ENCODE measurements around the gene POSTN. TPM values are rescaled to one million over a fixed set of nuclear protein-coding genes. Genes with fewer than 3 reads are reported as not detected.

Gene POSTN
- total and polyA plus RNA-seq, 3 donors from 2014 or later = 10.0 to 23.0 (median 17.5) TPM

- Histone ChIP-seq H3K27me3 (no peaks in the 10 kb centered on the region), H3K9me3 (no peaks in the 10 kb centered on the region), H3K27ac (no peak overlapping the region), H3K36me3 (ENCODE audit: low read depth, missing control alignments) (no peaks in the 10 kb centered on the region), H3K4me3 (no peak overlapping the region), H3K4me1 (no peaks in the 10 kb centered on the region)
- 78 to 87% methylated on average over 3 of the region's 3 CpGs for WGBS, 2 donors
- TF ChIP-seq CTCF (IDR thresholded peaks at IDR 0.05) = no peak
- intact Hi-C loops (cut with DNase I; ENCODE audit: low total_unique reads) = no loop called here
- no peak for DNase-seq
Observed at GRCh38 chr13:37546087-37546486, 52.5 kb downstream of the POSTN start.

GRCh38 chr13:37544995-37545394 is 53.6 kb downstream of the POSTN start:
- Histone ChIP-seq H3K36me3 (ENCODE audit: low read depth, missing control alignments) (no peaks in the 10 kb centered on the region), H3K4me3 (no peak overlapping the region), H3K27ac (no peak overlapping the region), H3K27me3 (no peaks in the 10 kb centered on the region), H3K4me1 (no peaks in the 10 kb centered on the region), H3K9me3 (no peaks in the 10 kb centered on the region)
- WGBS, 2 donors = 92 to 95% methylated on average over 3 of the region's 3 CpGs
- TF ChIP-seq POLR2A (IDR thresholded peaks at IDR 0.05) (no peak), CTCF (IDR thresholded peaks at IDR 0.05) (no peak)
- intact Hi-C loops (cut with DNase I; ENCODE audit: low total_unique reads) = no loop called here
- no peak for DNase-seq

GRCh38 chr13:37539976-37540605 is 58.5 kb downstream of the POSTN start:
- Histone ChIP-seq H3K4me1 (no peaks in the 10 kb centered on the region), H3K36me3 (ENCODE audit: low read depth, missing control alignments) (no peaks in the 10 kb centered on the region), H3K4me3 (no peak overlapping the region), H3K9me3 (no peaks in the 10 kb centered on the region), H3K27me3 (no peaks in the 10 kb centered on the region), H3K27ac (no peak overlapping the region)
- 85 to 87% methylated on average over 3 of the region's 3 CpGs for WGBS, 2 donors
- intact Hi-C loops (cut with DNase I; ENCODE audit: low total_unique reads) = no loop called here
- no peak for DNase-seq
- TF ChIP-seq POLR2A (IDR thresholded peaks at IDR 0.05) (no peak), CTCF (IDR thresholded peaks at IDR 0.05) (no peak)

- Histone ChIP-seq H3K4me3 (no peak overlapping the region), H3K36me3 (ENCODE audit: low read depth, missing control alignments) (no peaks in the 10 kb centered on the region), H3K27me3 (no peaks in the 10 kb centered on the region), H3K27ac (no peak overlapping the region), H3K4me1 (no peaks in the 10 kb centered on the region), H3K9me3 (no peaks in the 10 kb centered on the region)
- TF ChIP-seq POLR2A (IDR thresholded peaks at IDR 0.05) (no peak), CTCF (IDR thresholded peaks at IDR 0.05) (no peak)
- DNase-seq = no peak
- WGBS, 2 donors = 77 to 88% methylated on average over 2 of the region's 2 CpGs
- intact Hi-C loops (cut with DNase I; ENCODE audit: low total_unique reads) = no loop called here
Observed at GRCh38 chr13:37539170-37539569, 59.4 kb downstream of the POSTN start.

GRCh38 chr13:37535501-37535900 is 63.1 kb downstream of the POSTN start:
- DNase-seq = no peak
- TF ChIP-seq POLR2A (IDR thresholded peaks at IDR 0.05) (no peak), CTCF (IDR thresholded peaks at IDR 0.05) (no peak)
- H3K27ac ChIP-seq = no peak overlapping the region
- no peaks in the 10 kb centered on the region for H3K4me1 ChIP-seq
- no peaks in the 10 kb centered on the region for H3K27me3 ChIP-seq
- H3K36me3 ChIP-seq (ENCODE audit: low read depth, missing control alignments) = no peaks in the 10 kb centered on the region
- no peaks in the 10 kb centered on the region for H3K9me3 ChIP-seq
- H3K4me3 ChIP-seq = no peak overlapping the region
- intact Hi-C loops (cut with DNase I; ENCODE audit: low total_unique reads) = no loop called here
- 56 to 57% methylated on average over 2 of the region's 2 CpGs for WGBS, 2 donors

Measured in testis (tissue), 3 donors.